Adrenal gland (tissue), 12 donors: ENCODE data around the gene KLHL29. TPM values are rescaled to one million over a fixed set of nuclear protein-coding genes. Genes with fewer than 3 reads are reported as not detected.
A peak's percentile ranks its signal among the peaks of the same experiment; 100 is the strongest.

ENCODE experiments used
- DNase-seq, 7 donors: peaks; one replicate each; pipeline ENCODE4 v3.0.0-alpha.2; 2019 to 2020
- H3K27ac ChIP-seq, 5 donors: fragments of 200-600 bp; sonication (generic) in 4 of 5; 1 replicate in 3 of 5; 2 replicates in 2 of 5; pipeline versions ENCODE4 v1.5.1 to v1.8.0; 2016 to 2020; ENCODE audit warnings: mild to moderate bottlenecking in 1 of 5
- H3K27me3 ChIP-seq: fragments of 200-600 bp; 2 replicates; pipeline ENCODE4 v1.8.0; 2021
- H3K36me3 ChIP-seq, 2 donors: fragments of 200-600 bp; replicated peaks in 1 of 2; 1 replicate in 1 of 2; 2 replicates in 1 of 2; pipeline versions ENCODE4 v1.5.1 to v1.8.0; 2018 to 2022
- H3K4me1 ChIP-seq, 2 donors: fragments of 200-600 bp; replicated peaks in 1 of 2; 1 replicate in 1 of 2; 2 replicates in 1 of 2; pipeline versions ENCODE4 v1.5.1 to v1.8.0; 2018 to 2021
- H3K4me3 ChIP-seq, 4 donors: fragments of 200-600 bp; sonication (generic) in 3 of 4; one replicate each; pipeline ENCODE4 v1.5.1; 2016 to 2018
- H3K9me3 ChIP-seq, 3 donors: fragments of 200-600 bp; sonication (generic) in 1 of 3; replicated peaks in 1 of 3; 1 replicate in 2 of 3; 2 replicates in 1 of 3; pipeline versions ENCODE4 v1.5.1 to v1.8.0; 2016 to 2021
- POLR2A ChIP-seq, 2 donors: fragments of 450-650 bp; IDR thresholded peaks; one replicate each; pipeline ENCODE4 v1.6.1; 2017; ENCODE audit warnings: antibody characterized with exemption in 2 of 2, mild to moderate bottlenecking in 2 of 2, moderate library complexity in 1 of 2
- WGBS, 4 donors: extraction: QIAGEN DNeasy Blood & Tissue Kit in 2 of 4; methylation state at CpG; one replicate each; pipeline versions ENCODE4 v1.1.5 to v1.1.7; 2013 to 2017; 5-methylcytosine and 5-hydroxymethylcytosine counted together
- intact Hi-C, 2 donors: fragments of 100-400 bp; cut with DNase I; formaldehyde crosslinking; loops; one replicate each; pipeline versions ENCODE4 v1.14.1 to v1.15.0; 2022 to 2023
- polyA plus RNA-seq, 3 donors: library from polyadenylated mRNA; stranded (reverse); fragments of 200-250 nt in 2 of 3; fragments of 350-450 nt in 1 of 3; fragmentation: Illumina TruSeq in 1 of 3; extraction: RNeasy Lipid Tissue Mini Kit (QIAGEN cat#74804) in 1 of 3; gene quantifications; one replicate each; pipeline ENCODE4 v1.2.3, GENCODE V29; 2013 to 2014
- total RNA-seq, 9 donors: library from RNA; depleted of rRNA in 4 of 9; stranded (reverse); fragments of >200 nt in 4 of 9; fragments of 120-200 nt in 1 of 9; fragmentation: NEBNext Ultra II Directional in 1 of 9; extraction: Animal tissue kit (Norgen Biotek cat#: 25700) in 1 of 9; gene quantifications; one replicate each; pipeline versions ENCODE4 v1.1.0 to v1.2.4, GENCODE V29; 2013 to 2023
- TF ChIP-seq, protein P1 (sequence below), 6 experiments: fragments of 450-650 bp in 4 of 6; fragments of 200-600 bp in 2 of 6; sonication (generic) in 1 of 6; IDR thresholded peaks; 1 replicate in 5 of 6; 2 replicates in 1 of 6; pipeline versions ENCODE4 v1.5.1 to v1.8.0; 2016 to 2021; ENCODE audit warnings: antibody characterized with exemption in 6 of 6, mild to moderate bottlenecking in 2 of 6, moderate library complexity in 1 of 6
- donor health status: healthy with polysubstance abuse.
- donor health status: Bipolar disorder and iron deficiency.
- donor health status: DM: yes; HTN: yes; CAD: no.
- donor health status: DM: no; HTN: no; CAD: no.
- donor health status: DM: no; HTN: no; CAD: no.
- donor health status: DM: yes; HTN: yes; CAD: no.

KLHL29 gene
- total and polyA plus RNA-seq, 12 donors = 1.9 to 24.5 (median 15.7) TPM

DNA sequence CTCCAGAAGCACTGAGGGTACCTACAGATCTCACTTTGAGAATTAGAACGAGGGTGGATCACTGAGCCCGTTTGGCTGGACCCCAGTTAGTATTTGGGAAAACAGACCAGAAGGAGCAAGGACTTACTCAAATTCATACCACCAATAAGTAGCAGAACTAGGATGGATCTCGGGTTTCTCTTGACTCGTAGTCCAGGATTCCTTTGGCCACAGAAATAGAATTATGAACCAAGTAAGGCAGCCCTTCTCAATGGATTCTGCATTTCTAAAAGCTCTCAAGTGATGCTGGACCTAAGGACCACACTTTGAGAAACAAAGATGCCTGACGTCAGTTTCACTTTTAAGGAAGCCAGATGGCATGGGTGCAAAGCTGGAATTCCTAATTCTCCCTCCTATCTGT, 153.0 kb downstream of the KLHL29 start:
- Histone ChIP-seq H3K4me1 (peaks cover 17 to 36% of the 10 kb centered on the region in 2 donors), H3K27ac (peak overlapping the region in 1 of 5 donors; percentile 9), H3K27me3 (no peaks in the 10 kb centered on the region), H3K4me3 (no peak overlapping the region), H3K9me3 (no peaks in the 10 kb centered on the region), H3K36me3 (no peaks in the 10 kb centered on the region)
- intact Hi-C loops = no loop called here
- TF ChIP-seq, protein P1, sequence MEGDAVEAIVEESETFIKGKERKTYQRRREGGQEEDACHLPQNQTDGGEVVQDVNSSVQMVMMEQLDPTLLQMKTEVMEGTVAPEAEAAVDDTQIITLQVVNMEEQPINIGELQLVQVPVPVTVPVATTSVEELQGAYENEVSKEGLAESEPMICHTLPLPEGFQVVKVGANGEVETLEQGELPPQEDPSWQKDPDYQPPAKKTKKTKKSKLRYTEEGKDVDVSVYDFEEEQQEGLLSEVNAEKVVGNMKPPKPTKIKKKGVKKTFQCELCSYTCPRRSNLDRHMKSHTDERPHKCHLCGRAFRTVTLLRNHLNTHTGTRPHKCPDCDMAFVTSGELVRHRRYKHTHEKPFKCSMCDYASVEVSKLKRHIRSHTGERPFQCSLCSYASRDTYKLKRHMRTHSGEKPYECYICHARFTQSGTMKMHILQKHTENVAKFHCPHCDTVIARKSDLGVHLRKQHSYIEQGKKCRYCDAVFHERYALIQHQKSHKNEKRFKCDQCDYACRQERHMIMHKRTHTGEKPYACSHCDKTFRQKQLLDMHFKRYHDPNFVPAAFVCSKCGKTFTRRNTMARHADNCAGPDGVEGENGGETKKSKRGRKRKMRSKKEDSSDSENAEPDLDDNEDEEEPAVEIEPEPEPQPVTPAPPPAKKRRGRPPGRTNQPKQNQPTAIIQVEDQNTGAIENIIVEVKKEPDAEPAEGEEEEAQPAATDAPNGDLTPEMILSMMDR (IDR thresholded peaks at IDR 0.05) = no peak
- TF ChIP-seq POLR2A (IDR thresholded peaks at IDR 0.05) = no peak
- no peak for DNase-seq
- WGBS, 4 donors = 75 to 90% (median 88%) methylated on average over 5 of the region's 5 CpGs

DNA sequence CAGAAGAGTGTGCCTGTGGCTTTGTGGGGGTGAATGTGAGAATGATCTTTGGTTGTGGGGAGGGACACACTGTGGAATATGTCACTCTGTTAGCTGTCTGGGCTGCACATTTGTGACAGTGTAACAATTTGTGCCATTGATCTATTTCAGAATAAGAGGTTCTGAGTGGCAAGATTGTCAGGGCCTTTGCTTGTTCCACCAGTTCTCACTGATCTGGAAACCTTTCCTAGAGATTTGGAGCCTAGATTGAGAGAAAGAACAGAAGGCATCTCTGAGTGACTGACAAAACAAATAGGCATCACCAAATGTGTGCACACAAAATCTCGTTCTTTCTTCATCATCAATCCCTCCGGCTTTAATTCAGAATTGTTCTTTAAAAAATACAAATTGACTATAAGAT, 153.6 kb downstream of the KLHL29 start:
- Histone ChIP-seq H3K36me3 (no peaks in the 10 kb centered on the region), H3K27ac (peak overlapping the region in 1 of 5 donors; percentile 33), H3K27me3 (no peaks in the 10 kb centered on the region), H3K9me3 (no peaks in the 10 kb centered on the region), H3K4me3 (no peak overlapping the region), H3K4me1 (peaks cover 17 to 38% of the 10 kb centered on the region in 2 donors)
- DNase-seq = no peak
- TF ChIP-seq, protein P1 (IDR thresholded peaks at IDR 0.05) = no peak
- TF ChIP-seq POLR2A (IDR thresholded peaks at IDR 0.05) = no peak
- WGBS, 4 donors = 90 to 92% (median 91%) methylated on average over 2 of the region's 2 CpGs
- intact Hi-C loops = no loop called here

DNA sequence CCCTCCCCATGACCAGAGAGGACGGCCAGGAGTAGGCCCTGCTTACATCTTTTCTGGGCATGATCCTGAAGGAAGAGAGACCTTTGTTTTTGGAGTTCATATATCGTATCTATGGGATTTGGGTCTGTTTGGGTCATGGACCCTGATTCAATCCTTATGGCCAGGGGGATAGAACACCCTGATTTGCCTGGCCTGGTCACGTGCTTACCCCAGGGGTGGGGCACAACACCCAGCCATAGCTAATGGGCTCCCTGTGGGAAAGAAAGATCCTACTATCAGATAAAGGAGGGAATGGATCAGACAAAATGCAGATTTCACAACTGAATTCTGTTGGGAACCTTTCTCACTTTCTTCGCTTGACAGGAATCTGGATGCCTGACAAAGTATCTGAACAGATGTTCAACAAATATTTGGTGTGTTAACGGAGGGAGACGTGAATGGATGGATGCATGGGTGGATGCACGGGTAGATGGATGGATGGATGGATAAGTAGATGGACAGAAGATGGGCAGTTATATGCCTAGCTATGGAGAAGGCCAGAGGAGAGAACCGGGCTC, 155.9 kb downstream of the KLHL29 start:
- Histone ChIP-seq H3K27ac (peak overlapping the region; percentile 22 to 94 (median 79)), H3K27me3 (no peaks in the 10 kb centered on the region), H3K9me3 (no peaks in the 10 kb centered on the region), H3K4me3 (no peak overlapping the region), H3K4me1 (peaks cover 17 to 42% of the 10 kb centered on the region in 2 donors), H3K36me3 (no peaks in the 10 kb centered on the region)
- intact Hi-C loops = no loop called here
- TF ChIP-seq, protein P1 (IDR thresholded peaks at IDR 0.05) = no peak
- no peak for TF ChIP-seq POLR2A (IDR thresholded peaks at IDR 0.05)
- 87 to 91% (median 90%) methylated on average over 8 of the region's 8 CpGs for WGBS, 4 donors
- DNase-seq = no peak

DNA sequence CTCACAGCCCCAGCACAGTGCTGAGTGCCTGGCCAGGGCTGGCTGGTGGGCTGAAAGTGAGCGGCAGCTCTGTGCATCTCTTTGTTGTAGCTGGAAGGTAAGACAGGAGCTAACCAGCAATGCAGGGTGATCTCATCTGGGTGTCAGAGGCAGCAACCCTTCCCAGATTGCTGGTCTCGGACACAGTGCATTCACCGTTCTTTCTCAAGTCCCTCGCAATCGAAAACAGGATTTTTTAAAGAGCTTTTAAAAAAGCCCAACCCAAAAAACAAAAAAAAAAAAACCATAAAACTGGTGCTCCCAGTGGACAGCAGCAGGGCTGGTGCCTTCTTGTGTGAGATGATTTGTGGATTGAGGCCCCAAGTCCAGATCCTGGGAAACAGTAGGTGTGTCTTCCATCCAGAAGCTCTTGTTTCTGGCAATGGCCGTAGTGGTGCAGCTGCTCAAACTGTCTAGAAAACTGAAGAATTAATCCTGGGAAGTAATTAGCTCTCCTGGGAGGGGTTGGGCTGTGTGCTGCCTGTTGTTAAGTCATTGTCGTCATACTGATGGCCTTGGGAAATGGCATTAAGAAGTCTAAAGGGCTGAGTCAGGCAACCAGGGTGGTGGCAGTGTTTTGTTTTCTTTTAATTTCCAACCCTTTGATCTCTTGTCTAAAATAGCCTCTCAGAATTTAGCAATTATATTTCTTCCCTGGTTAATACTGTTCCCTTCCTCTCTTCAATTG, 156.7 kb downstream of the KLHL29 start:
- no peaks in the 10 kb centered on the region for H3K36me3 ChIP-seq
- peak; percentile 68 to 89 (median 82) for DNase-seq
- TF ChIP-seq, protein P1 (IDR thresholded peaks at IDR 0.05) = no peak
- TF ChIP-seq POLR2A (IDR thresholded peaks at IDR 0.05) = peak in 1 of 2 donors; percentile 52
- H3K4me3 ChIP-seq = no peak overlapping the region
- H3K9me3 ChIP-seq = no peaks in the 10 kb centered on the region
- no peaks in the 10 kb centered on the region for H3K27me3 ChIP-seq
- H3K27ac ChIP-seq = peak overlapping the region; percentile 63 to 94 (median 79)
- intact Hi-C loops = no loop called here
- WGBS, 4 donors = 30 to 48% (median 42%) methylated on average over 7 of the region's 7 CpGs
- peaks cover 17 to 44% of the 10 kb centered on the region in 2 donors for H3K4me1 ChIP-seq
